Mesendoderm (in vitro differentiated cells): ENCODE data around the gene CD244.
"Not testable (repeated sequence)": the region's sequence is repeated elsewhere in the genome, so short reads cannot be mapped to it uniquely, and the experiment has no call there.

Experiments used
- DNase-seq: peaks from one replicate; pipeline ENCODE4 v3.0.0; 2013
- H2AK5ac ChIP-seq: 2 replicates; pipeline ENCODE4 v1.6.1; 2013; ENCODE audit warnings: low read length, inconsistent platforms
- H2BK120ac ChIP-seq: 2 replicates; pipeline ENCODE4 v1.6.1; 2013; ENCODE audit warnings: low read depth, mild to moderate bottlenecking, low read length, moderate library complexity, mixed read lengths
- H2BK15ac ChIP-seq: replicated peaks from 2 replicates; pipeline ENCODE4 v1.6.1; 2013; ENCODE audit warnings: low read depth, mild to moderate bottlenecking, moderate library complexity
- H2BK5ac ChIP-seq: 2 replicates; pipeline ENCODE4 v1.6.1; 2013; ENCODE audit warnings: low read length, inconsistent platforms
- H3K18ac ChIP-seq: 2 replicates; pipeline ENCODE4 v1.6.1; 2013; ENCODE audit warnings: mild to moderate bottlenecking, low read length, mixed read lengths
- H3K23ac ChIP-seq: one replicate; pipeline ENCODE4 v1.6.1; 2013; ENCODE audit warnings: low read length
- H3K27ac ChIP-seq: 2 replicates; pipeline ENCODE4 v1.5.1; 2013; ENCODE audit warnings: low read depth, mild to moderate bottlenecking, inconsistent platforms, low read length, moderate library complexity
- H3K27me3 ChIP-seq: 2 replicates; pipeline ENCODE4 v1.6.1; 2013; ENCODE audit warnings: low read length, control low read depth, mild to moderate bottlenecking, inconsistent platforms; ENCODE audit not compliant: insufficient read depth, poor library complexity
- H3K36me3 ChIP-seq: 2 replicates; pipeline ENCODE4 v1.6.1; 2013; ENCODE audit warnings: low read length, inconsistent platforms; ENCODE audit not compliant: control insufficient read depth, insufficient read depth
- H3K4ac ChIP-seq: one replicate; pipeline ENCODE4 v1.6.1; 2013; ENCODE audit warnings: low read depth, mild to moderate bottlenecking, low read length, moderate library complexity
- H3K4me1 ChIP-seq: 2 replicates; pipeline ENCODE4 v1.6.1; 2013; ENCODE audit warnings: low read depth, low read length, inconsistent platforms; ENCODE audit not compliant: control insufficient read depth
- H3K4me2 ChIP-seq: 2 replicates; pipeline ENCODE4 v1.6.1; 2013; ENCODE audit warnings: low read length
- H3K4me3 ChIP-seq: 2 replicates; pipeline ENCODE4 v1.5.1; 2013; ENCODE audit warnings: mild to moderate bottlenecking, low read length
- H3K56ac ChIP-seq: one replicate; pipeline ENCODE4 v1.6.1; 2013; ENCODE audit warnings: low read length
- H3K79me1 ChIP-seq: 2 replicates; pipeline ENCODE4 v1.6.1; 2013; ENCODE audit warnings: low read length, inconsistent platforms
- H3K79me2 ChIP-seq: 2 replicates; pipeline ENCODE4 v1.6.1; 2013; ENCODE audit warnings: mild to moderate bottlenecking, low read length; ENCODE audit not compliant: control insufficient read depth, insufficient read depth
- H3K9ac ChIP-seq: 2 replicates; pipeline ENCODE4 v1.6.1; 2013; ENCODE audit warnings: low read length, inconsistent platforms
- H4K5ac ChIP-seq: one replicate; pipeline ENCODE4 v1.6.1; 2013; ENCODE audit warnings: low read length
- H4K8ac ChIP-seq: one replicate; pipeline ENCODE4 v1.6.1; 2013; ENCODE audit warnings: low read depth, mild to moderate bottlenecking, control low read depth, low read length, moderate library complexity
- WGBS: extraction: QIAGEN DNeasy Blood & Tissue Kit; methylation state at CpG from one replicate; pipeline ENCODE4 v1.1.7; 2013; ENCODE audit warnings: low lambda C conversion rate, missing lambda C conversion rate; ENCODE audit not compliant: insufficient coverage; ENCODE audit errors: extremely low coverage; 5-methylcytosine and 5-hydroxymethylcytosine counted together

Gene CD244

DNA sequence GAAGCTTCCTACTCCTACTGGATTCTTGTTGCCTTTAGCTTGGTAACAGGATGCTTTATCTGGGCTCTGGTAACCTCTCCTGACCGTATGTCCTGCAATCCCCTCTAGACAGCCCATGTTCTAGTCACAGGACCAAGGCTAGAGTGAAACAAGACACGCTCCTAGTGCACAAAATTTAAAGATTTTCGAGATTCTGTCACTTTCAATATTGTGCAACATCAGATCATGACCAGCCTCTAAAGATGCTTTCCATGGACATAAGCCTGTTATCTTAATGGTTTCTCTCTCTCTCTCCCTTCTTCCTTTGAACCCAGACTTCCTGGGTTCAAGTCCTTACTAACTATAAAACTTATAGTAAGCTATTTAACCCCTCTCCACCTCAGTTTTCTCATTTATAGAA, 68.3 kb downstream of the CD244 start:
- Histone ChIP-seq H3K56ac (no peak overlapping the region), H3K27ac (no peak overlapping the region), H3K4ac (no peak overlapping the region), H2AK5ac (no peak overlapping the region), H2BK5ac (no peak overlapping the region), H3K23ac (no peak overlapping the region), H4K5ac (no peak overlapping the region), H2BK15ac (no peak overlapping the region), H3K79me1 (no peaks in the 10 kb centered on the region), H3K4me2 (no peak overlapping the region), H4K8ac (no peak overlapping the region), H3K36me3 (no peaks in the 10 kb centered on the region), H3K18ac (no peak overlapping the region), H3K9ac (no peak overlapping the region), H3K4me3 (no peak overlapping the region), H2BK120ac (no peak overlapping the region), H3K4me1 (no peaks in the 10 kb centered on the region), H3K79me2 (no peaks in the 10 kb centered on the region), H3K27me3 (no peaks in the 10 kb centered on the region)
- no CpG with 5 or more reads among the region's 3 CpGs for WGBS
- DNase-seq, result no peak

DNA sequence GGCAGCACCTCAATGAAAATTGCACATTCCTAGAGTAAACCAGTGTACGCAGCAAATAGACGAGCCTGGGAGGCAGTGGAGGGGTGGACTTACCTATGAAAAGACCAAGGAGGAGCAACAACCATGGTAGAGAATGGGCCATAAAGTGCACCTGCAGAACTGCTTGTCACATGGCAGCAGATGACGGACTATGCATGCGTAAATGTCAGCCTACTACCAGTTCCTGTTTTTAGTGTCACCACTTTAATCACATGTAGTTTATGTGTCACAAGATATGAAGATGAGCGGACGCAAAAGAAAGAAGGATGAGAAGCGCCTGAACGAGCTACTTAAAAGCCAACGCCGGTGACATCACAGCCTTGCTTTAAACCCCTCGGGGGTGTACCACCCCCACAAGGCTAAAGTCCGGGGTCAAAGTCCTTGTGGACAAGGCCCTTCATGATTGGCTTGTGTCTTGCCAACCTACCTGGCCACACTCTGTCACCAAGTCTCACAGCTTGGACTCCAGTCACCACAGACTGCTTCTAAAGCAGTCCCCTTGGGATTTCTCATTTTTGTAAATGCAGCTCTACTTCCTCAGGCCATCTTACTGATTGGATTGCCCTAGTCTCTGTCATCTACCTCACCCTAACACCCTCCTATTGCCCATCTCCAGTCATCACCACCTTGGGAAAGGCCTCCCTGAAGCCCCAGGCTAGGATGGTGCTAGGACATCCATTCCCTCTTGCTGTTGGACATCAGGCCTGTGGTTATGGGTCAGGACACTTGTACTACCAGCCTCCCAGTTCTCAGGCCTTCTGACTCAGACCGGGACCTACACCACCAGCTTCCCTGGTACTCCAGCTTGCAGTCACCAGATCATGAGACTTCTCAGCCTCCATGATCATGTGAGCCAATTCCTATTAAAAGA, 72.7 kb downstream of the CD244 start:
- Histone ChIP-seq H3K27ac (no peak overlapping the region), H3K56ac (no peak overlapping the region), H4K8ac (no peak overlapping the region), H3K18ac (no peak overlapping the region), H3K36me3 (no peaks in the 10 kb centered on the region), H2BK5ac (no peak overlapping the region), H3K4ac (no peak overlapping the region), H2BK15ac (no peak overlapping the region), H3K79me1 (no peaks in the 10 kb centered on the region), H3K4me3 (no peak overlapping the region), H2BK120ac (no peak overlapping the region), H3K23ac (no peak overlapping the region), H3K27me3 (no peaks in the 10 kb centered on the region), H2AK5ac (no peak overlapping the region), H4K5ac (no peak overlapping the region), H3K79me2 (no peaks in the 10 kb centered on the region), H3K9ac (no peak overlapping the region), H3K4me2 (no peak overlapping the region), H3K4me1 (no peaks in the 10 kb centered on the region)
- WGBS, result no CpG with 5 or more reads among the region's 13 CpGs
- no peak for DNase-seq

DNA sequence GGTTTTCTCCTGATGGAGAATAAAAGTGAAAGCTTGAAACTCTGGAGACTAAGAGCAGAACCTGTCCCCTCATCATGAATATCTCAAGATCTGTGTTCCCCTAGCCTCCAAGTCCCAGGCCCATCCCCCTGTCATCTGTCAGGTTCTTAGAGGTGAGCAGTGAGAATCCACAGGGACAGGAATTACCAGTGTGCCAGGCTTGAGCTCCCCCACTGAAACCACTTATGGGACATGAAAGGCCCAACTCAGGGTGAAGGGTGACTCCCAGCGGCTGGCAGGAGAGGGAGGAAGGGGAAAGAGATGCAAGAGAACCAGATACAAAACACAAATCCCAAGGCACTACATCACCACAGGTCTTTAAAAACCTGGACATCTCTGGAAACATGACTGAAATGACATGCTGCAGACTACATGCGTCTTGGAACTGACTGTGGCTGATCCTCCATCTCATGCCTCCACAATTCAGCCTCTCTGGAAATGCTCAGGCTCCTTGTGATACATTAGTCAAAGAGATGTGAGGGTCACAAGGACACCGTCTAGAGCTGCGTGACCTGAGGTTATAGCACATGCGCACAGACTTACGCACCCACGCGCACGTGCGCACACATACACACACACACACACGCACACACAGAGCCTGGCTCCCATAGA, 73.5 kb downstream of the CD244 start:
- Histone ChIP-seq H3K4ac (no peak overlapping the region), H3K36me3 (no peaks in the 10 kb centered on the region), H2BK5ac (no peak overlapping the region)

DNA sequence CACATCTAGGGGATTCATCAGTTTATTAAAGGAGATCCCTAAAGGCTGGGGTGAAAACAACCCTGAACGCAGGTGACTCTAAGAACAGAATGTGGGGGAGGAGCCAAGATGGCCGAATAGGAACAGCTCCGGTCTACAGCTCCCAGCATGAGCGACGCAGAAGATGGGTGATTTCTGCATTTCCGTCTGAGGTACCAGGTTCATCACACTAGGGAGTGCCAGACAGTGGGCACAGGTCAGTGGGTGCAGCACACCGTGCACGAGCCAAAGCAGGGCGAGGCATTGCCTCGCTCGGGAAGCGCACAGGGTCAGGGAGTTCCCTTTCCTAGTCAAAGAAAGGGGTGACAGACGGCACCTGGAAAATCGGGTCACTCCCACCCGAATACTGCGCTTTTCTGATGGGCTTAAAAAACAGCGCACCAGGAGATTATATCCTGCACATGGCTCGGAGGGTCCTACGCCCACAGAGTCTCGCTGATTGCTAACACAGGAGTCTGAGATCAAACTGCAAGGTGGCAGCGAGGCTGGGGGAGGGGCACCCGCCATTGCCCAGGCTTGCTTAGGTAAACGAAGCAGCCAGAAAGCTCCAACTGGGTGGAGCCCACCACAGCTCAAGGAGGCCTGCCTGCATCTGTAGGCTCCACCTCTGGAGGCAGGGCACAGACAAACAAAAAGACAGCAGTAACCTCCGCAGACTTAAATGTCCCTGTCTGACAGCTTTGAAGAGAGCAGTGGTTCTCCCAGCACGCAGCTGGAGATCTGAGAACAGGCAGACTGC, 79.5 kb downstream of the CD244 start:
- WGBS, result no CpG with 5 or more reads among the region's 25 CpGs
- not testable (repeated sequence) for H3K4me2 ChIP-seq

More for the DNA sequence above, 73.5 kb downstream of the CD244 start:
- no peak for DNase-seq
- H4K5ac ChIP-seq, result no peak overlapping the region
- H3K4me3 ChIP-seq, result no peak overlapping the region
- no peaks in the 10 kb centered on the region for H3K79me1 ChIP-seq
- H3K56ac ChIP-seq, result no peak overlapping the region
- H3K9ac ChIP-seq, result no peak overlapping the region
- H3K27me3 ChIP-seq, result no peaks in the 10 kb centered on the region
- H2BK120ac ChIP-seq, result no peak overlapping the region
- H2AK5ac ChIP-seq, result no peak overlapping the region
- H3K79me2 ChIP-seq, result no peaks in the 10 kb centered on the region
- H3K4me2 ChIP-seq, result no peak overlapping the region
- H3K27ac ChIP-seq, result no peak overlapping the region
- H3K4me1 ChIP-seq, result no peaks in the 10 kb centered on the region
- no peak overlapping the region for H3K23ac ChIP-seq
- no peak overlapping the region for H4K8ac ChIP-seq
- H3K18ac ChIP-seq, result no peak overlapping the region
- no CpG with 5 or more reads among the region's 11 CpGs for WGBS
- H2BK15ac ChIP-seq, result no peak overlapping the region

DNA sequence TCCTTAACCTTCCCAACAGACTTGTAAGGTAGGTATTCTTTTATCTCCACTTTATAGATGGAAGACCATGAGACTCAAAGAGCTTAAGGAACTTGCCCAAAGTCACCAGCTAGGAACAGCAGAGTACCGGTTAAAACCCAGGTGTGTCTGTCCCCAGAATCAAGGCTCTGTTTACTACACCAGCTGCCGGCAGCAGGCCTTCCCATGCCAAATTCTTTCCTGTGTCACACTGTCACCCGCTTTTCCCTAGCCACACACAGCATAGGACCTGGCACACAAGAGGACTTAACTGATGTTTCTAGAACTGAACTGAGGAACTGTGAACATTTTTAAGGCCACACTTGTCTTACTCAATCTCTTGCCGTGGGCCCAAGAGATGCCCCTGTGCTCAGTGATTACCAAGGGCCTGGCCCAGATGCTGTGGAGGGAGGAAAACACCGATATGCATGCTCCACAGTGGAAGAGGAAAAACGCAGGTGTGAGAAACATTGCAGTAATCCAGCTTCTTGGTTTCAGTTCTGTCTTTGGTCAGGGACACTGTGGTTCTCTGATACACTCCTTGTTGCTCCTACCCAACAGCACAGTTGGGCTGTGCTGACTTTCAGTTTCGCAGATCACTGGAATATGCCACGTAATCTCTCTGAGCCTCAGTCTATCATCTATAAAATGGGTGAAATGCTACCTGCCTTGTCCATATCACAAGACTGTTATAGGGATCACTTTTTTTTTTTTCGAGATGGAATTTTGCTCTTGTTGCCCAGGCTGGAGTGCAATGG, 80.6 kb downstream of the CD244 start:
- no CpG with 5 or more reads among the region's 9 CpGs for WGBS
- Histone ChIP-seq H4K5ac (no peak overlapping the region), H3K56ac (no peak overlapping the region), H3K27me3 (no peaks in the 10 kb centered on the region), H3K27ac (no peak overlapping the region), H2BK120ac (no peak overlapping the region), H3K4me1 (no peaks in the 10 kb centered on the region), H2BK15ac (no peak overlapping the region), H2BK5ac (no peak overlapping the region), H2AK5ac (no peak overlapping the region), H3K4me2 (no peak overlapping the region), H3K4ac (no peak overlapping the region), H3K4me3 (no peak overlapping the region), H3K36me3 (no peaks in the 10 kb centered on the region), H4K8ac (no peak overlapping the region), H3K79me1 (no peaks in the 10 kb centered on the region), H3K79me2 (no peaks in the 10 kb centered on the region), H3K9ac (no peak overlapping the region), H3K18ac (no peak overlapping the region), H3K23ac (no peak overlapping the region)
- no peak for DNase-seq

More for the DNA sequence above, 79.5 kb downstream of the CD244 start:
- not testable (repeated sequence) for H3K4ac ChIP-seq, H2BK5ac ChIP-seq, H3K79me2 ChIP-seq, H3K9ac ChIP-seq, H3K79me1 ChIP-seq, H2BK15ac ChIP-seq, H3K27ac ChIP-seq, H3K23ac ChIP-seq, H4K8ac ChIP-seq, H2AK5ac ChIP-seq, H3K56ac ChIP-seq, H3K36me3 ChIP-seq, H3K4me3 ChIP-seq, H3K4me1 ChIP-seq, H3K18ac ChIP-seq, H4K5ac ChIP-seq, H2BK120ac ChIP-seq, DNase-seq, H3K27me3 ChIP-seq
